HL-60 (cell line): ENCODE data around the gene ERO1A.

Experiments
- CTCF ChIP-seq: IDR thresholded peaks from one replicate; pipeline ENCODE4 v1.5.1; 2011; ENCODE audit warnings: low read length, control low read depth, inconsistent platforms; ENCODE audit not compliant: insufficient read depth
- POLR2AphosphoS5 ChIP-seq: IDR thresholded peaks from 2 replicates; pipeline ENCODE4 v1.6.1; 2012; ENCODE audit warnings: low read depth
- SPI1 ChIP-seq: IDR thresholded peaks from 2 replicates; pipeline ENCODE4 v1.6.1; 2012; ENCODE audit warnings: low read depth, mild to moderate bottlenecking, borderline replicate concordance
- TF ChIP-seq, protein P1 (sequence below): IDR thresholded peaks from 2 replicates; pipeline ENCODE4 v1.6.1; 2012; ENCODE audit warnings: low read depth; ENCODE audit not compliant: insufficient replicate concordance

- TF ChIP-seq CTCF = no peak
- no peak for TF ChIP-seq SPI1
- TF ChIP-seq POLR2AphosphoS5 = no peak
- TF ChIP-seq, protein P1, sequence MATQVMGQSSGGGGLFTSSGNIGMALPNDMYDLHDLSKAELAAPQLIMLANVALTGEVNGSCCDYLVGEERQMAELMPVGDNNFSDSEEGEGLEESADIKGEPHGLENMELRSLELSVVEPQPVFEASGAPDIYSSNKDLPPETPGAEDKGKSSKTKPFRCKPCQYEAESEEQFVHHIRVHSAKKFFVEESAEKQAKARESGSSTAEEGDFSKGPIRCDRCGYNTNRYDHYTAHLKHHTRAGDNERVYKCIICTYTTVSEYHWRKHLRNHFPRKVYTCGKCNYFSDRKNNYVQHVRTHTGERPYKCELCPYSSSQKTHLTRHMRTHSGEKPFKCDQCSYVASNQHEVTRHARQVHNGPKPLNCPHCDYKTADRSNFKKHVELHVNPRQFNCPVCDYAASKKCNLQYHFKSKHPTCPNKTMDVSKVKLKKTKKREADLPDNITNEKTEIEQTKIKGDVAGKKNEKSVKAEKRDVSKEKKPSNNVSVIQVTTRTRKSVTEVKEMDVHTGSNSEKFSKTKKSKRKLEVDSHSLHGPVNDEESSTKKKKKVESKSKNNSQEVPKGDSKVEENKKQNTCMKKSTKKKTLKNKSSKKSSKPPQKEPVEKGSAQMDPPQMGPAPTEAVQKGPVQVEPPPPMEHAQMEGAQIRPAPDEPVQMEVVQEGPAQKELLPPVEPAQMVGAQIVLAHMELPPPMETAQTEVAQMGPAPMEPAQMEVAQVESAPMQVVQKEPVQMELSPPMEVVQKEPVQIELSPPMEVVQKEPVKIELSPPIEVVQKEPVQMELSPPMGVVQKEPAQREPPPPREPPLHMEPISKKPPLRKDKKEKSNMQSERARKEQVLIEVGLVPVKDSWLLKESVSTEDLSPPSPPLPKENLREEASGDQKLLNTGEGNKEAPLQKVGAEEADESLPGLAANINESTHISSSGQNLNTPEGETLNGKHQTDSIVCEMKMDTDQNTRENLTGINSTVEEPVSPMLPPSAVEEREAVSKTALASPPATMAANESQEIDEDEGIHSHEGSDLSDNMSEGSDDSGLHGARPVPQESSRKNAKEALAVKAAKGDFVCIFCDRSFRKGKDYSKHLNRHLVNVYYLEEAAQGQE = no peak
These were observed 9.2 kb downstream of the ERO1A start for GRCh38 chr14:52686176-52686575.
